PFSK-1 (cell line): ENCODE results near the gene LRRC55.

Experiments used
- POLR2AphosphoS5 ChIP-seq: IDR thresholded peaks from 2 replicates; pipeline ENCODE4 v1.6.1; 2012; ENCODE audit warnings: low read depth, mild to moderate bottlenecking, control low read depth, low read length, moderate library complexity
- TAF1 ChIP-seq: IDR thresholded peaks from 2 replicates; pipeline ENCODE4 v1.6.1; 2012; ENCODE audit warnings: low read length, control low read depth, borderline replicate concordance; ENCODE audit not compliant: insufficient read depth

GRCh38 chr11:57172031-57172430 is 9.7 kb upstream of the LRRC55 start:
- no peak for TF ChIP-seq POLR2AphosphoS5
- no peak for TF ChIP-seq TAF1
